Smooth muscle cell (in vitro differentiated cells): ENCODE measurements around the gene U2SURP. TPM values are rescaled to one million over a fixed set of nuclear protein-coding genes. Genes with fewer than 3 reads are reported as not detected.
A peak's percentile ranks its signal among the peaks of the same experiment; 100 is the strongest.

Source experiments
- DNase-seq: peaks from one replicate; lab custom pipeline; 2025; ENCODE audit not compliant: unreplicated experiment; lab: John Stamatoyannopoulos, UW
- H2AFZ ChIP-seq: fragments of 200-600 bp; sonication (generic); 2 replicates; pipeline ENCODE4 v1.6.0; 2016; ENCODE audit warnings: antibody characterized with exemption, low read depth, mild to moderate bottlenecking
- H3F3A ChIP-seq: fragments of 200-600 bp; sonication (generic); 2 replicates; pipeline ENCODE4 v1.6.0; 2017; ENCODE audit warnings: antibody characterized with exemption, low read depth
- H3K27ac ChIP-seq: fragments of 200-600 bp; sonication (generic); 2 replicates; pipeline ENCODE4 v1.5.1; 2016; ENCODE audit warnings: low read depth, mild to moderate bottlenecking
- H3K27me3 ChIP-seq: fragments of 200-600 bp; sonication (generic); 2 replicates; pipeline ENCODE4 v1.6.1; 2016; ENCODE audit warnings: low read depth, mild to moderate bottlenecking
- H3K36me3 ChIP-seq: fragments of 200-600 bp; sonication (generic); 2 replicates; pipeline ENCODE4 v1.5.1; 2016; ENCODE audit warnings: low read depth
- H3K4me1 ChIP-seq: fragments of 200-600 bp; sonication (generic); 2 replicates; pipeline ENCODE4 v1.5.1; 2016; ENCODE audit warnings: low read depth
- H3K4me2 ChIP-seq: fragments of 200-600 bp; sonication (generic); 2 replicates; pipeline ENCODE4 v1.6.0; 2016; ENCODE audit warnings: mild to moderate bottlenecking
- H3K4me3 ChIP-seq: fragments of 200-600 bp; sonication (generic); 2 replicates; pipeline ENCODE4 v1.5.1; 2016; ENCODE audit warnings: mild to moderate bottlenecking
- H3K79me2 ChIP-seq: fragments of 200-600 bp; sonication (generic); 2 replicates; pipeline ENCODE4 v1.6.0; 2016; ENCODE audit warnings: low read depth, mild to moderate bottlenecking
- H3K9ac ChIP-seq: fragments of 200-600 bp; sonication (generic); 2 replicates; pipeline ENCODE4 v1.6.0; 2016; ENCODE audit warnings: low read depth
- H3K9me3 ChIP-seq: fragments of 200-600 bp; sonication (generic); replicated peaks from 2 replicates; pipeline ENCODE4 v1.5.1; 2016; ENCODE audit warnings: low read depth
- H4K20me1 ChIP-seq: fragments of 200-600 bp; sonication (generic); 2 replicates; pipeline ENCODE4 v1.6.0; 2016; ENCODE audit warnings: low read depth
- CTCF ChIP-seq: fragments of 200-600 bp; sonication (generic); IDR thresholded peaks from 2 replicates; pipeline ENCODE4 v1.5.1; 2017; ENCODE audit warnings: borderline replicate concordance, mild to moderate bottlenecking, antibody characterized with exemption; ENCODE audit not compliant: insufficient read depth, poor library complexity, severe bottlenecking
- WGBS: methylation state at CpG from one replicate; pipeline ENCODE4 v1.1.7; 2016; ENCODE audit warnings: low lambda C conversion rate; 5-methylcytosine and 5-hydroxymethylcytosine counted together
- polyA plus RNA-seq: library from polyadenylated mRNA; unstranded; fragments of >200 nt; fragmentation: Nextera tagmentation; extraction: Ambion mirVana; gene quantifications from 2 replicates; pipeline ENCODE4 v1.2.1, GENCODE V29; 2016
- total RNA-seq: library from RNA; depleted of rRNA; stranded (reverse); fragments of >200 nt; gene quantifications from 2 replicates; pipeline ENCODE4 v1.2.3, GENCODE V29; 2014

U2SURP gene
- 80.4 and 90.1 TPM in 2 replicates for total RNA-seq
- 49.0 and 53.8 TPM in 2 replicates for polyA plus RNA-seq

- peak within 1 kb of the TSS; percentile 94 for H3K9ac ChIP-seq
- no peaks in the 10 kb centered on the region for H3K9me3 ChIP-seq
- H3K79me2 ChIP-seq: peaks cover 50% of the 10 kb centered on the region
- peaks cover 12% of the 10 kb centered on the region for H3K4me1 ChIP-seq
- no peaks in the 10 kb centered on the region for H3K27me3 ChIP-seq
- no peak for TF ChIP-seq CTCF
- under 1% methylated on average over 53 of the region's 55 CpGs for WGBS
- H3K4me3 ChIP-seq: peak within 1 kb of the TSS; percentile 80
- H3K4me2 ChIP-seq: peak within 1 kb of the TSS; percentile 92
- H2AFZ ChIP-seq: peak within 1 kb of the TSS; percentile 92
- H3F3A ChIP-seq: peaks cover 6% of the 10 kb centered on the region
- H3K36me3 ChIP-seq: no peaks in the 10 kb centered on the region
- H3K27ac ChIP-seq: peak within 1 kb of the TSS; percentile 95
- H4K20me1 ChIP-seq: peaks cover 38% of the 10 kb centered on the region
- peak; percentile 73 for DNase-seq
These were observed at the start of gene U2SURP for GRCh38 chr3:143001369-143002082. Gene U2SURP (plus strand): TSS chr3:143001570. CDS start chr3:143001629, 59 bp downstream.

- H3K36me3 ChIP-seq: no peaks in the 10 kb centered on the region
- no peak overlapping the region for H3K4me3 ChIP-seq
- H3K27ac ChIP-seq: no peak overlapping the region
- no peaks in the 10 kb centered on the region for H4K20me1 ChIP-seq
- no peak for TF ChIP-seq CTCF
- H3F3A ChIP-seq: no peaks in the 10 kb centered on the region
- no peak for DNase-seq
- H2AFZ ChIP-seq: no peak overlapping the region
- no peaks in the 10 kb centered on the region for H3K4me1 ChIP-seq
- WGBS: 93% methylated on average over 2 of the region's 2 CpGs
- H3K9ac ChIP-seq: no peak overlapping the region
- H3K27me3 ChIP-seq: no peaks in the 10 kb centered on the region
- H3K9me3 ChIP-seq: no peaks in the 10 kb centered on the region
- H3K79me2 ChIP-seq: no peaks in the 10 kb centered on the region
- H3K4me2 ChIP-seq: no peak overlapping the region
These were observed 49.6 kb upstream of the U2SURP start for GRCh38 chr3:142951794-142952193.

GRCh38 chr3:142952272-142953193, 48.8 kb upstream of the U2SURP start:
- Histone ChIP-seq H3K4me1 (no peaks in the 10 kb centered on the region), H3K9me3 (no peaks in the 10 kb centered on the region), H3K27me3 (no peaks in the 10 kb centered on the region), H2AFZ (no peak overlapping the region), H3F3A (no peaks in the 10 kb centered on the region), H3K9ac (no peak overlapping the region), H3K27ac (no peak overlapping the region), H3K79me2 (no peaks in the 10 kb centered on the region), H3K4me3 (no peak overlapping the region), H4K20me1 (no peaks in the 10 kb centered on the region), H3K4me2 (no peak overlapping the region), H3K36me3 (no peaks in the 10 kb centered on the region)
- WGBS: 92% methylated on average over 8 of the region's 8 CpGs
- no peak for DNase-seq
- TF ChIP-seq CTCF: no peak
